DOHH2 (cell line): ENCODE measurements around the gene EFTUD2.

Experiments
- H3F3A ChIP-seq: fragments of 200-600 bp; sonication (generic), shearing (Covaris generic); 2 replicates; pipeline ENCODE4 v1.6.0; 2016; ENCODE audit warnings: antibody characterized with exemption, mild to moderate bottlenecking; ENCODE audit not compliant: control insufficient read depth, insufficient read depth
- H3K27ac ChIP-seq: fragments of 200-600 bp; sonication (generic); 2 replicates; pipeline ENCODE4 v1.5.1; 2014; ENCODE audit warnings: low read depth, mild to moderate bottlenecking, low read length, moderate library complexity
- H3K27me3 ChIP-seq: fragments of 200-600 bp; sonication (generic); 2 replicates; pipeline ENCODE4 v1.6.1; 2014; ENCODE audit warnings: mild to moderate bottlenecking, low read length, mixed read lengths; ENCODE audit not compliant: control insufficient read depth
- H3K36me3 ChIP-seq: fragments of 200-600 bp; sonication (generic); 2 replicates; pipeline ENCODE4 v1.6.1; 2014; ENCODE audit warnings: mild to moderate bottlenecking, low read length, moderate library complexity, mixed read lengths; ENCODE audit not compliant: control insufficient read depth
- H3K4me1 ChIP-seq: fragments of 200-600 bp; sonication (generic); 2 replicates; pipeline ENCODE4 v1.6.1; 2014; ENCODE audit warnings: mild to moderate bottlenecking, low read length, mixed read lengths; ENCODE audit not compliant: control insufficient read depth
- H3K4me2 ChIP-seq: fragments of 200-600 bp; sonication (generic); 2 replicates; pipeline ENCODE4 v1.6.0; 2014; ENCODE audit warnings: mild to moderate bottlenecking, low read length, moderate library complexity
- H3K4me3 ChIP-seq: fragments of 200-600 bp; sonication (generic); 2 replicates; pipeline ENCODE4 v1.5.1; 2014; ENCODE audit warnings: mild to moderate bottlenecking, low read length, mixed read lengths
- H3K79me2 ChIP-seq: fragments of 200-600 bp; sonication (generic); 2 replicates; pipeline ENCODE4 v1.6.1; 2014; ENCODE audit warnings: mild to moderate bottlenecking, low read length, mixed read lengths; ENCODE audit not compliant: control insufficient read depth
- H3K9me2 ChIP-seq: fragments of 200-600 bp; sonication (generic); replicated peaks from 2 replicates; pipeline ENCODE4 v1.6.1; 2014; ENCODE audit warnings: mild to moderate bottlenecking, low read length, mixed read lengths; ENCODE audit not compliant: control insufficient read depth
- H3K9me3 ChIP-seq: fragments of 200-600 bp; sonication (generic); 2 replicates; pipeline ENCODE4 v1.6.1; 2014; ENCODE audit warnings: antibody characterized with exemption, low read length, mixed read lengths; ENCODE audit not compliant: control insufficient read depth, insufficient read depth
- H4K20me1 ChIP-seq: fragments of 200-600 bp; sonication (generic); 2 replicates; pipeline ENCODE4 v1.6.0; 2014; ENCODE audit warnings: low read depth, mild to moderate bottlenecking, antibody characterized with exemption, low read length, moderate library complexity; ENCODE audit not compliant: control insufficient read depth, insufficient read depth
- CTCF ChIP-seq: fragments of 200-600 bp; sonication (generic); IDR thresholded peaks from one replicate; pipeline ENCODE4 v1.5.1; 2014; ENCODE audit warnings: antibody characterized with exemption, mild to moderate bottlenecking, low read depth, low read length; ENCODE audit not compliant: poor library complexity, severe bottlenecking
- EZH2phosphoT487 ChIP-seq: fragments of 200-600 bp; sonication (generic); IDR thresholded peaks from 2 replicates; pipeline ENCODE4 v1.6.1; 2017; ENCODE audit warnings: borderline replicate concordance, mild to moderate bottlenecking, antibody characterized with exemption, low read length, moderate library complexity, mixed read lengths

EFTUD2 gene

GRCh38 chr17:44878627-44879221 is 20.5 kb downstream of the EFTUD2 start:
- H3K9me3 ChIP-seq: no peaks in the 10 kb centered on the region
- H3K36me3 ChIP-seq: peaks cover 87% of the 10 kb centered on the region
- H3K4me2 ChIP-seq: no peak overlapping the region
- H3K9me2 ChIP-seq: no peaks in the 10 kb centered on the region
- H3K27ac ChIP-seq: no peak overlapping the region
- H3K79me2 ChIP-seq: no peaks in the 10 kb centered on the region
- TF ChIP-seq EZH2phosphoT487 (no peak), CTCF (peak; percentile 75)
- H3F3A ChIP-seq: peaks cover 6% of the 10 kb centered on the region
- H3K4me1 ChIP-seq: no peaks in the 10 kb centered on the region
- no peaks in the 10 kb centered on the region for H4K20me1 ChIP-seq
- no peaks in the 10 kb centered on the region for H3K27me3 ChIP-seq
- no peak overlapping the region for H3K4me3 ChIP-seq

- H3K9me3 ChIP-seq: no peaks in the 10 kb centered on the region
- no peaks in the 10 kb centered on the region for H3K79me2 ChIP-seq
- no peaks in the 10 kb centered on the region for H3K9me2 ChIP-seq
- peaks cover 6% of the 10 kb centered on the region for H3F3A ChIP-seq
- H3K27ac ChIP-seq: no peak overlapping the region
- no peaks in the 10 kb centered on the region for H4K20me1 ChIP-seq
- TF ChIP-seq EZH2phosphoT487 (no peak), CTCF (no peak)
- no peak overlapping the region for H3K4me2 ChIP-seq
- H3K36me3 ChIP-seq: peaks cover 85% of the 10 kb centered on the region
- no peak overlapping the region for H3K4me3 ChIP-seq
- H3K4me1 ChIP-seq: no peaks in the 10 kb centered on the region
- H3K27me3 ChIP-seq: no peaks in the 10 kb centered on the region
These were observed 22.1 kb downstream of the EFTUD2 start for GRCh38 chr17:44877121-44877520.

GRCh38 chr17:44875761-44876160 is 23.5 kb downstream of the EFTUD2 start:
- Histone ChIP-seq H4K20me1 (no peaks in the 10 kb centered on the region), H3K36me3 (peaks cover 84% of the 10 kb centered on the region), H3K4me3 (no peak overlapping the region), H3K9me2 (no peaks in the 10 kb centered on the region), H3K4me1 (no peaks in the 10 kb centered on the region), H3K4me2 (no peak overlapping the region), H3K9me3 (no peaks in the 10 kb centered on the region), H3K79me2 (no peaks in the 10 kb centered on the region), H3F3A (peaks cover 2% of the 10 kb centered on the region), H3K27ac (no peak overlapping the region), H3K27me3 (no peaks in the 10 kb centered on the region)
- TF ChIP-seq CTCF: no peak
- no peak for TF ChIP-seq EZH2phosphoT487
